SK-N-MC (cell line): ENCODE measurements around the gene GMPPA.

Experiments
- DNase-seq: peaks from one replicate; pipeline ENCODE4 v3.0.0-alpha.2; 2011; ENCODE audit warnings: low read depth, low spot score
- H3K27ac ChIP-seq: fragments of 200-600 bp; sonication (generic); 2 replicates; pipeline ENCODE4 v1.5.1; 2016; ENCODE audit warnings: mixed run types
- H3K36me3 ChIP-seq: fragments of 200-600 bp; sonication (generic); 2 replicates; pipeline ENCODE4 v1.6.1; 2017; ENCODE audit warnings: antibody characterized with exemption, low read length, mixed read lengths; ENCODE audit not compliant: insufficient read depth
- H3K4me3 ChIP-seq: fragments of 200-600 bp; sonication (generic); 2 replicates; pipeline ENCODE4 v1.5.1; 2016
- H3K9ac ChIP-seq: fragments of 200-600 bp; sonication (generic); 2 replicates; pipeline ENCODE4 v1.8.0; 2017; ENCODE audit warnings: mixed run types, mixed read lengths; ENCODE audit not compliant: insufficient read length
- H3K9me3 ChIP-seq: fragments of 200-600 bp; sonication (generic); 2 replicates; pipeline ENCODE4 v1.6.1; 2017; ENCODE audit warnings: low read depth, mild to moderate bottlenecking, antibody characterized with exemption, low read length, moderate library complexity, mixed read lengths
- EZH2 ChIP-seq: fragments of 200-600 bp; sonication (generic); IDR thresholded peaks from one replicate; pipeline ENCODE4 v1.6.1; 2017; ENCODE audit warnings: antibody characterized with exemption
- FOXP2 ChIP-seq: optimal IDR thresholded peaks from 2 replicates; pipeline ENCODE3; 2011; ENCODE audit warnings: mild to moderate bottlenecking, moderate library complexity; ENCODE audit not compliant: insufficient read depth; ENCODE audit errors: extremely low read length, control extremely low read depth
- POLR2AphosphoS5 ChIP-seq: IDR thresholded peaks from 2 replicates; pipeline ENCODE4 v1.6.1; 2012; ENCODE audit warnings: mild to moderate bottlenecking, low read depth, low read length, borderline replicate concordance

The GMPPA gene

GRCh38 chr2:219498280-219499057 lies at the start of gene GMPPA:
Gene GMPPA, plus strand, starts transcription at chr2:219498891. Its CDS starts 1,085 bp downstream, at chr2:219499976.
- peak within 1 kb of the TSS; percentile 26 for H3K27ac ChIP-seq
- peak within 1 kb of the TSS; percentile 85 for H3K4me3 ChIP-seq
- H3K36me3 ChIP-seq, result no peaks in the 10 kb centered on the region
- peak; percentile 96 for DNase-seq
- no peaks in the 10 kb centered on the region for H3K9me3 ChIP-seq
- H3K9ac ChIP-seq, result peak within 1 kb of the TSS; percentile 95
- TF ChIP-seq EZH2 (no peak), POLR2AphosphoS5 (peak; percentile 74), FOXP2 (peak; percentile 14)

DNA sequence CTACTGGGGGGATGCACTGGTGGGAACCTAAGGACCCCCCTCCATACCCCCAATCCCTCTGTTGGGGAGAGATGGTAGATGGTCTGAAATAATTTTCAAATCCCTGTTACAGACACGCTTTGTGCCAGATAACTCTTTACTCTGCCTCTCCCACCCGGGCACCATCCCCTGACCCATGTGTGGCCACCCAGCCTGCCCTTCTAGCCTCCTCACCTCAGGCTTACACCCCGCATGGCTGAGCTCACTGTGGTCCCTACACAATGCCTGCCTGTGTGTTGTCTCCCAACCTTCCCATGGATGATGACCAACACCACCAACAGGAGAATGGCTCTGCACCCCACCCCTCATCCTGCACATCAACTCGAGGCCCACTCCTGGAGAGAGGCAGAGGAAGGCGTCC lies 49.1 kb upstream of the GMPPA start:
- TF ChIP-seq EZH2 (no peak), FOXP2 (no peak), POLR2AphosphoS5 (no peak)
- Histone ChIP-seq H3K9ac (no peak overlapping the region), H3K4me3 (no peak overlapping the region), H3K9me3 (no peaks in the 10 kb centered on the region), H3K27ac (no peak overlapping the region), H3K36me3 (no peaks in the 10 kb centered on the region)
- DNase-seq, result no peak

- no peak overlapping the region for H3K27ac ChIP-seq
- H3K4me3 ChIP-seq, result no peak overlapping the region
- H3K9ac ChIP-seq, result no peak overlapping the region
- DNase-seq, result no peak
- H3K36me3 ChIP-seq, result no peaks in the 10 kb centered on the region
- TF ChIP-seq POLR2AphosphoS5 (no peak), EZH2 (no peak), FOXP2 (no peak)
- H3K9me3 ChIP-seq, result no peaks in the 10 kb centered on the region
Observed at GRCh38 chr2:219451661-219452360, 46.9 kb upstream of the GMPPA start.

DNA sequence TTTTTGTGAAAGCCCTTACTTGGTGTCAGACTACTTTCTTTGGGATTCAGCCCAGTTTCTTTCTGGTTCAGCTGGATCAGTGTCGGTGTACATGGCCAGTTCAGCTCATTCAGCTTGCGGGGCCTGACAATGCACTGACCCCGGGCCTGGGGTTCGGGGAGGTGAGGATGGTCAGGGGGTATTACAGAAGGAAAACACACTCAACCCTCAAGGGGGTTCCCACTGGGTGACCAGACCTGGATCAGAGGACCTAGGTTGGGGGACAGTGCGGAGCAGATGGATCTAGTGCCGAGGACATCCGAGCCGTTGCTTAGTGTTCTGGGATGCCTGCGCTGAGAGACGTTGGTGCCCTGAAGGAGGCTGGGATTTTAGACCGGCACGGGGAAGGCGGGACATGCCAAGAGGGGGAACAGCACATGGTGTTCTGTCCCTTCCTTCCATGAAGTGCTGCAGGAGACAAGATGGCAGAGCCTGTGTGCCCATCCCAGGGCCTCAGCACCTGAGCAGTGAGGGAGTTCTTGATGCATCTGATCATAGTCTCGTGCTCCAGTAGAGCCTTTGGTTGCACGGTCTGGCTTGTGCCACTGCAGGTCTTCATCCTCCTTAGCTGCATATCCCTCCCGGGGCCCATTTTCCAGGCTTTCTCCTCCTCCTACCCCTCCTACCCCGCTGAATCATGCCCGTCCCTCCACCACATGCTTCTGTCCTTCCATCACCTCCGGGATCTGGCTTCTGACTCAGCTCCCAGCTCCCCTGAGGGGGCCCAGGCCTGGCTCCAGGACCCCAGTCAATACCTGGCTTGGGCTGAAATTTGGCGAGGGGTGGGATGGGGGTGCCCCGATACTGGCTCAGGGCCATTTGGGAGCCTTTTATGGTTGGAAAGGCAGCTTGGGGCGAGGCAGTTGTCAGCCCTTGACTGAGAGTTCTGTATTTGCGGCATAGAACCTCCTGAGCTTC lies 46.1 kb upstream of the GMPPA start:
- Histone ChIP-seq H3K9me3 (no peaks in the 10 kb centered on the region), H3K4me3 (no peak overlapping the region), H3K27ac (no peak overlapping the region), H3K36me3 (no peaks in the 10 kb centered on the region), H3K9ac (no peak overlapping the region)
- DNase-seq, result no peak
- TF ChIP-seq FOXP2, result no peak
- TF ChIP-seq EZH2, result no peak
- no peak for TF ChIP-seq POLR2AphosphoS5

DNA sequence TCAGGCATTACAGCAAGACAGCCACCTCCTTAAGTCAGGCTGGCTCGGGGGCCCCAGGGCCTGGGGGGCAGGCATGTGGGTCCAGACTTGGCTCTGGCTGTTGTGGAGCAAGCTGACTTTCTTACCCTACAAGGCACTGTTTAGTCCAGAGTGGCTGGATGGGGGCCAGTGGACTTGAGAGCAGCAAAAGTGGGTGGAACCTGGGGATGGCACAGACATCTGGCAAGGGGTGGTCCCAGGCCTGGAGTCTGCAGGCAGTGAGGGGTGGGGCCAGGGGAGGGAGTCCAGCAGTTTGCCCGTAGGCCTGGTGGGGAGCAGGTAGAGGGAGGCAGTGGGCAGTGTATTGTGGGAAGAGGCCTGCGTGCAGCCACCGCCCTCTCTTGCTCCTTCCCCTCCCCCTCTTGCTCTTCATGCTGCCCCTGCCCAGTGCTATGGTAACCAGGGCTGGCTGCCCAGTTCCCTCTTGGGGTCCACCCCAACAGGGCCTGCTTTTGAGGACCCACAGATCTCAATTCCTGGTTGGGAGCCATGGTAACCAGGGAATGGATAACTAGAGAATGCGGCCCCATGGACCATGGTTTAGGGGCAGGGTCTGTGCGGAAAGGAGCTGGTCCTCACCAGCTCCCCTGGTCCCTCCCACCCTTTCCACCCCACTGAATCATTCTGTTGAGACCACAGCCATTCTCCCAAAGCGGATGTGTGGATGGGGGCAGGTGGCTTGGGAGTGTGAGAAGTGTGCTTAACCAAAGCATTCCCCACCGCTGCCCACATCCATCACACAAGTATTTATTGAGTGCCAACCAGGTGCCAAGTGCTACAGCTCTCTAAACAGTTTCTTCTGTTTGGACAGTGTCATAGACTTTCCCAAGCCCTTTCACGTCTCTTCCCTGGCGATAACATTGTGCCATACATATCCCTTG lies 44.8 kb upstream of the GMPPA start:
- Histone ChIP-seq H3K9ac (no peak overlapping the region), H3K27ac (no peak overlapping the region), H3K9me3 (no peaks in the 10 kb centered on the region), H3K4me3 (no peak overlapping the region), H3K36me3 (no peaks in the 10 kb centered on the region)
- no peak for TF ChIP-seq FOXP2
- TF ChIP-seq EZH2, result no peak
- no peak for TF ChIP-seq POLR2AphosphoS5
- no peak for DNase-seq

GRCh38 chr2:219455581-219455980 lies 43.1 kb upstream of the GMPPA start:
- Histone ChIP-seq H3K9ac (no peak overlapping the region), H3K27ac (no peak overlapping the region), H3K36me3 (no peaks in the 10 kb centered on the region), H3K9me3 (no peaks in the 10 kb centered on the region), H3K4me3 (no peak overlapping the region)
- TF ChIP-seq FOXP2 (no peak), EZH2 (no peak), POLR2AphosphoS5 (no peak)
- DNase-seq, result no peak

DNA sequence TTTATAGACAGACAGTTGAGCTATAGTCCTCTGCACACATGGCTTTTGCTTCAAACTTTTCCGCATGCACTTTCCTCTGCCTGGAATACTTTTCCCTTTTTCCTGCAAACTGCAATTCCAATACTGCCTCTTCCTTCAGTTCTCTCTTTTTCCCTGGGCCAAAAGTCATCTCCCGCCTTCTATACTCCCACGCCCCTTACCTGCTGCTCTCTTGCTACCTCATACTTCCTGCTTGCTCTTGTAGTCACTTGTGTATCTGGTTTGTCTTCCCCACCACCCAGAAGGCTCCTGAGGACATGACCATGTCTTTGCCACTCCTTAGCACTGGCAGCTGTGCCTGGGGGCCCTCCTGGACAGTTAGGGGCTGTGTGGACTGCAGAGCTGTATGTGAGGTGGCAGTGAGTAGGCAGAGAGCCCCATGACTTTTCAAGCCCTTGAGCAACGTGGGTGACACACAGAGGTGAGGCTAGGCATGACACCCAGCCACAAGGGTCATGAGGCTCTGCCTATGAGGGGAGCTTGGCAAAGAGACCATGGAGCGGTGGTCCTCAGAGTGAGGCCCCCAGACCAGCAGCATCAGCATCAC lies 40.8 kb upstream of the GMPPA start:
- no peak for DNase-seq
- H3K27ac ChIP-seq, result no peak overlapping the region
- H3K9me3 ChIP-seq, result no peaks in the 10 kb centered on the region
- no peaks in the 10 kb centered on the region for H3K36me3 ChIP-seq
- TF ChIP-seq EZH2, result no peak
- no peak for TF ChIP-seq POLR2AphosphoS5
- TF ChIP-seq FOXP2, result no peak
- H3K9ac ChIP-seq, result no peak overlapping the region
- H3K4me3 ChIP-seq, result no peak overlapping the region
